OCI-LY3 (cell line): ENCODE results near the gene FGGY.

ENCODE experiments used
- H2AFZ ChIP-seq: fragments of 200-600, 300-600 bp; shearing (Covaris generic); 2 replicates; pipeline ENCODE4 v1.6.0; 2014; ENCODE audit warnings: antibody characterized with exemption, low read depth, low read length
- H3K27ac ChIP-seq: fragments of 200-600, 300-600 bp; sonication (generic); 2 replicates; pipeline ENCODE4 v1.5.1; 2014; ENCODE audit warnings: mild to moderate bottlenecking, low read length, moderate library complexity, mixed read lengths
- H3K27me3 ChIP-seq: fragments of 200-600, 300-600 bp; sonication (generic); 2 replicates; pipeline ENCODE4 v1.6.1; 2014; ENCODE audit warnings: low read depth, low read length, mixed read lengths
- H3K36me3 ChIP-seq: fragments of 200-600, 300-600 bp; sonication (generic); replicated peaks from 2 replicates; pipeline ENCODE3; 2014; ENCODE audit warnings: low read depth, low read length, mixed read lengths
- H3K4me1 ChIP-seq: fragments of 300-600, 200-600 bp; sonication (generic); 2 replicates; pipeline ENCODE4 v1.6.1; 2014; ENCODE audit warnings: low read length, mixed read lengths
- H3K4me2 ChIP-seq: fragments of 200-600, 300-600 bp; sonication (generic); 2 replicates; pipeline ENCODE4 v1.6.1; 2014; ENCODE audit warnings: low read length, mixed read lengths
- H3K4me3 ChIP-seq: fragments of 300-600, 200-600 bp; sonication (generic); 2 replicates; pipeline ENCODE4 v1.5.1; 2014; ENCODE audit warnings: antibody characterized with exemption, mild to moderate bottlenecking, low read length, moderate library complexity
- H3K79me2 ChIP-seq: fragments of 300-600, 200-600 bp; shearing (Covaris generic); 2 replicates; pipeline ENCODE4 v1.6.1; 2014; ENCODE audit warnings: mild to moderate bottlenecking, low read length, mixed read lengths
- H3K9ac ChIP-seq: fragments of 300-600, 200-600 bp; shearing (Covaris generic); 2 replicates; pipeline ENCODE4 v1.6.0; 2014; ENCODE audit warnings: mild to moderate bottlenecking, low read length, moderate library complexity
- H3K9me3 ChIP-seq: fragments of 200-600, 300-600 bp; shearing (Covaris generic); 2 replicates; pipeline ENCODE4 v1.6.1; 2014; ENCODE audit warnings: low read length, mixed read lengths; ENCODE audit not compliant: insufficient read depth
- H4K20me1 ChIP-seq: fragments of 200-600, 300-600 bp; sonication (generic); 2 replicates; pipeline ENCODE4 v1.6.1; 2016; ENCODE audit warnings: low read length, mixed read lengths; ENCODE audit not compliant: insufficient read depth
- CTCF ChIP-seq: fragments of 200-600, 300-600 bp; sonication (generic); IDR thresholded peaks from 2 replicates; pipeline ENCODE4 v1.5.1; 2014; ENCODE audit warnings: antibody characterized with exemption, low read length, low read depth
- EZH2phosphoT487 ChIP-seq: fragments of 200-600 bp; shearing (Covaris generic); IDR thresholded peaks from 2 replicates; pipeline ENCODE4 v1.6.1; 2018; ENCODE audit warnings: antibody characterized with exemption, mixed run types, low read depth

FGGY gene

GRCh38 chr1:59390307-59390706 lies 93.4 kb downstream of the FGGY start:
- Histone ChIP-seq H3K36me3 (no peaks in the 10 kb centered on the region), H4K20me1 (no peaks in the 10 kb centered on the region), H3K9me3 (no peaks in the 10 kb centered on the region), H3K4me2 (no peak overlapping the region), H3K27ac (no peak overlapping the region), H3K9ac (no peak overlapping the region), H2AFZ (no peak overlapping the region), H3K79me2 (no peaks in the 10 kb centered on the region), H3K4me3 (no peak overlapping the region), H3K27me3 (no peaks in the 10 kb centered on the region), H3K4me1 (peaks cover 16% of the 10 kb centered on the region)
- no peak for TF ChIP-seq CTCF

GRCh38 chr1:59391212-59392179 lies 94.6 kb downstream of the FGGY start:
- H3K4me1 ChIP-seq: peaks cover 16% of the 10 kb centered on the region
- no peaks in the 10 kb centered on the region for H3K36me3 ChIP-seq
- no peak overlapping the region for H2AFZ ChIP-seq
- no peak overlapping the region for H3K4me3 ChIP-seq
- H3K27me3 ChIP-seq: no peaks in the 10 kb centered on the region
- no peaks in the 10 kb centered on the region for H3K79me2 ChIP-seq
- H4K20me1 ChIP-seq: no peaks in the 10 kb centered on the region
- H3K4me2 ChIP-seq: peak overlapping the region; percentile 33
- H3K27ac ChIP-seq: no peak overlapping the region
- no peaks in the 10 kb centered on the region for H3K9me3 ChIP-seq
- TF ChIP-seq EZH2phosphoT487: no peak
- no peak for TF ChIP-seq CTCF
- H3K9ac ChIP-seq: no peak overlapping the region

- no peaks in the 10 kb centered on the region for H4K20me1 ChIP-seq
- no peak overlapping the region for H2AFZ ChIP-seq
- H3K4me3 ChIP-seq: no peak overlapping the region
- H3K4me2 ChIP-seq: no peak overlapping the region
- TF ChIP-seq CTCF: no peak
- TF ChIP-seq EZH2phosphoT487: no peak
- H3K9ac ChIP-seq: no peak overlapping the region
- no peaks in the 10 kb centered on the region for H3K79me2 ChIP-seq
- no peak overlapping the region for H3K27ac ChIP-seq
- H3K36me3 ChIP-seq: no peaks in the 10 kb centered on the region
- no peaks in the 10 kb centered on the region for H3K9me3 ChIP-seq
- H3K4me1 ChIP-seq: peaks cover 16% of the 10 kb centered on the region
- H3K27me3 ChIP-seq: no peaks in the 10 kb centered on the region
These were observed 96.6 kb downstream of the FGGY start for GRCh38 chr1:59393211-59394180.
